HUES6 (cell line): ENCODE measurements around the gene MICU1.
A peak's percentile ranks its signal among the peaks of the same experiment; 100 is the strongest.

Experiments used
- H3K27ac ChIP-seq: 2 replicates; pipeline ENCODE4 v1.7.0; 2013; ENCODE audit warnings: low read depth, mild to moderate bottlenecking, low read length, inconsistent platforms
- H3K27me3 ChIP-seq: 2 replicates; pipeline ENCODE4 v1.6.1; 2013; ENCODE audit warnings: low read length; ENCODE audit not compliant: control insufficient read depth, insufficient read depth
- H3K36me3 ChIP-seq: 2 replicates; pipeline ENCODE4 v1.6.1; 2013; ENCODE audit warnings: low read length; ENCODE audit not compliant: control insufficient read depth, insufficient read depth
- H3K4me1 ChIP-seq: 2 replicates; pipeline ENCODE4 v1.6.1; 2013; ENCODE audit warnings: low read length; ENCODE audit not compliant: control insufficient read depth, insufficient read depth
- H3K4me3 ChIP-seq: 2 replicates; pipeline ENCODE4 v1.5.1; 2013; ENCODE audit warnings: low read depth, low read length
- H3K9ac ChIP-seq: one replicate; pipeline ENCODE4 v1.6.1; 2013; ENCODE audit warnings: mild to moderate bottlenecking, low read length
- H3K9me3 ChIP-seq: 2 replicates; pipeline ENCODE4 v1.6.1; 2013; ENCODE audit warnings: low read depth, low read length; ENCODE audit not compliant: control insufficient read depth, insufficient read depth

Gene MICU1

GRCh38 chr10:72319416-72320254, 306.2 kb downstream of the MICU1 start:
- Histone ChIP-seq H3K9ac (peak overlapping the region; percentile 66), H3K4me3 (peak overlapping the region; percentile 46), H3K27ac (peak overlapping the region; percentile 78; the same call in 1 of the 2 replicates), H3K36me3 (no peaks in the 10 kb centered on the region), H3K4me1 (peaks cover 49% of the 10 kb centered on the region), H3K9me3 (no peaks in the 10 kb centered on the region), H3K27me3 (no peaks in the 10 kb centered on the region)

- no peaks in the 10 kb centered on the region for H3K36me3 ChIP-seq
- H3K27me3 ChIP-seq, result no peaks in the 10 kb centered on the region
- H3K9me3 ChIP-seq, result no peaks in the 10 kb centered on the region
- peak overlapping the region; percentile 46; the same call in 1 of the 2 replicates for H3K4me3 ChIP-seq
- H3K4me1 ChIP-seq, result peaks cover 49% of the 10 kb centered on the region
- H3K9ac ChIP-seq, result peak overlapping the region; percentile 66
- H3K27ac ChIP-seq, result peak overlapping the region; percentile 76; the same call in 1 of the 2 replicates
These were observed 307.2 kb downstream of the MICU1 start for GRCh38 chr10:72318418-72319262.
